Stimulated activated naive CD8-positive, alpha-beta T cell treated with anti-CD3 and anti-CD28 coated beads, Interleukin-15, Interleukin-2, amounts not matched to agents 100 U/mL and 50 U/mL, for 24 hours (primary cell): ENCODE data around the gene IFIT2.
"Not testable (repeated sequence)": the region's sequence is repeated elsewhere in the genome, so short reads cannot be mapped to it uniquely, and the experiment has no call there.

Experiments used
- ATAC-seq: fragments of 150-1000 bp; cut with Tn5 transposase; one replicate; pipeline ENCODE4 v1.10.0; 2021
- DNase-seq: peaks from one replicate; pipeline ENCODE4 v3.0.0; 2021

Gene IFIT2

GRCh38 chr10:89341649-89342048 is 39.8 kb downstream of the IFIT2 start:
- DNase-seq (no peak), ATAC-seq (no peak)

DNA sequence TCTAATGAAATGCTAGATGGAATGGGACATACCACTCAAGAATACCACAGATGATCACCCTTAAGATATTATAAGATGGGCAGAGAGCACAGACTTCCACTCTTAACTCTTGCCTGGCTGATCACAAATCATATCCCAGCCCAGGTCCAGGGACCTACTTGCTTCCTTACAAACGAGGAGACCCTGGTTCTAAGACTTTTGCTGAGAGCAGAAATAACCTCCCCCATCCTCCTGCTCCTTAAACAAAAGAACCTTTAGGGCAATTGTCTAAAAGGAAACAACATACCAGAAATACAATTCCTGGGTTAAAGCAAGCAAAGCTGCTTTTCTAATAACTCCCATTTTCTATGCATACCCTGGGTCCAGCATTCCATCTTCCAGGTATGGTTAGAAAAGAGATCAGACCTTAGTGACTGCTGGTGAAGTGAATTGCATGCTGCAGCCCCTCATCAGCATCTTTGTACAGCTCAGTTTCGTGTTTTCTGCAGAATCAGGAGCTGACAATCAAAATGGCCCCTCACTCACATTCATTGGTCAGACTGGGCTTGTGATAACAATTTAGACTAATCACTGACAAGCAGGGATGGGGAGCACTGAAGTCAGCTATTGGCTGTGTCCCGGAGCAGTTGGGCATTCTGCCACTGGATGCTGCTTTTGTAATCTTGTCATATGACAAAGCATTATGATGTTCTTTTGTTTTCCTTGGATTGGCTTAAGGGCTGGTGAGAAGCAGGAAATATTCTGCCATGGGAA is 40.5 kb downstream of the IFIT2 start:
- DNase-seq, result no peak
- no peak for ATAC-seq

DNA sequence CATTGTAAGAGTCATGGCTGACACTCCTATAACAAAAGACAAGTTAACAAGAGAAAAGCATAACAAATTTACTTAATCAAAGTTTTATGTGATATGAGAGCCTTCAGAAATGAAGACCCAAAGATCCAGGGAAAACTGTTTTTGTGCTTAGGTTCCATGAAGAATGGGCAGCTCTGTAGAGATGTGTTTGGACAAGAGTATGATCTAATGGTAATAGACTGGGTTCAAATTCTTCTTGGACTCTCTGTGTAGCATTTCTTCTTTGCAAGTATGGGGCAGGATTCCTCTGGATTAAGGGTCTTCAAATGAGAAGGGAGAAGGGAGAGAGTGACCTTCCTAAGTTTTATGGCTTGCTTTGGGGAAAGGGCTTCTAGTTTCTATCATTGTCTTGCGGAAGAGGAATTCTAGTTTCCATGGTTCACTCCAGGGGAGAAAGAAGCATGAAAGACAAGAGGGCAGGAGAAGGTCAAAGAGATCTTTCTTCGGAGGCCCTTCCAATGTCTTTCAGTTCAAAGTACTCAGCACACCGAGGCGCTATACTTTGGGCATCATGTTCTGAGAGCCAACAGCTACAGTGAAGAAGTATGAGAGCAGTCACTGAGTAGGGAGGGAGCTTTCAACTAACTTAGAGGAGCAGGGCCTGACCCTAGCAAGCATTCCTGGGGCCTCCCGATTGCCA is 41.4 kb downstream of the IFIT2 start:
- no peak for DNase-seq
- ATAC-seq, result no peak

DNA sequence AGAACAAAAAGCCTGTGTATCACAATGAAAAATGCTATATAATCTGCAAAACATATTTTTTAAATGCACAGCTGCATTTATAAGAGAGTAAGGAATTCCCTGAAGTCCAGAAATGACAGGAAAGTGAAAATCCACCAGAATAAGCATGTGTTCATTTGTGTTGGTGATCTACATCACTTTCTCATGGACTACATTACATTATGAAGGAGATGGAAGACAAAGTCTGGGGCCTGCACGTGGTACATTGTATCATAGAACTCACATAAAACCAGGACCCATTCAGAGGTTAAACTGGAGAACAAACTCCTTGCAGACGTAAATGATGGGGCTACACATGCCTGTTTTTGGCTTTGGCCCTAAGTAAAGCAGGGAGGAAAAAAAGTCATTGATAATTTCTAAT is 42.3 kb downstream of the IFIT2 start:
- ATAC-seq, result no peak

DNA sequence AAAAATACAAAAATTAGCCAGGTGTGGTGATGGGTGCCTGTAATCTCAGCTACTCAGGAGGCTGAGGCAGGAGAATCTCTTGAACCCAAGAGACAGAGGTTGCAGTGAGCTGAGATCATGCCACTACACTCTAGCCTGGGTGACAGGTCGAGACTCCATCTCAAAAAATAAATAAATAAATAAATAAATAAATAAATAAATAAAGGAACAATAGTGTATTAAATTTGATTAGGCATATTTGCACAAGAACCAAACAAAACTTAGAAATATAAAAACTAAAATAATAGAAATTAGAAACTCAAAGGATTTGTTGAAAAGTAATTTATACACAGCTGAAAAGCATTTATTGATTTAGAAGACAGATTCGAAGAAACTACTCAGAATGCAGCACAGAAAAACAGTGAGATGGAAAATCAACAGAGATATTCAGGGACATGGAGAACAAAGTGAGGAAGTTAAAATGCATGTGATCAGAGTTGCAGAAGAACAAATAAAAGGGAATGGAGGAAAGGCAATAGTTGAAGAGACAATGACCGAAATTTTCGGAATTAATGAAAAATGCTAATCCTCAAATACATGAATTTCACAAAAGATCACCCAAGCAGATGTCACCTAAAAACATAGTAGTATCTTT is 43.6 kb downstream of the IFIT2 start:
- DNase-seq (no peak), ATAC-seq (no peak)

More for the DNA sequence above, 42.3 kb downstream of the IFIT2 start:
- no peak for DNase-seq

- ATAC-seq (peak; percentile 31), DNase-seq (no peak)
Measured at GRCh38 chr10:89346405-89347254, 44.8 kb downstream of the IFIT2 start.

DNA sequence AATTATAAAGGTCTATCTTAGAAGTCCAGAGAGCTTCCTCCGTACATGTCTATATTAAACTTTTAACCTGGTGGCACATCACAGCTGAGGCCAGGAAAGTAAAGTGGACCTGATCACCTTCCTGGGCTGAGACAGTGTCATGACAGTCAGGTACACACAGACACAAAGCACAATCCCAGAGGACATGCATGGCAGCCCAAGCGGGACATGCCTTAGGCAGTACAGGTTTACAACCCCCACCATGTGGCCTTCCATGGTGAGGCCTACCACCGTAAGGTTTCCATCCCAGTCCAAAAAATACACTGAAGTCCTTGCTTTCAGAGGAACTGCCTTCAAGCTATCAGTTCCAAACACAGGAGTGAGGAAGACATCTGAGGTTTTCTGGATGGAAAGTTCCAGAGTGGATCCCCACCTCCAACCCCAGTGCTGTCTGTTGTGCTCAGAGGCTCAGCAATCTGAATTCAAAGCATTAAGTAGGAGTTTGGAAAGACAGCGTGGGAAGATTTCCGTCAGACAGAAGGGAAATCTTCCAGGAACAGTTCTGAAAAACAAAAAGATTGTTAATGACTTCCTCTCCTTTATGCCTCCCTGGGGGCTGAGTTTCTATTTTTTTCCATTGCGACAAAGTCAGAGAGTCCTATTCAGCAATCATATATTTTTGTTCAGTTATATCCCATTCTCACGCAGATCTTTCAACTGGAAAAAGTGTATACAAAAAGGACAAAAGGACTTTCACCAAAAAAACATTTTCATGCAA is 46.0 kb downstream of the IFIT2 start:
- DNase-seq (no peak), ATAC-seq (no peak)

- DNase-seq (no peak), ATAC-seq (no peak)
Measured at GRCh38 chr10:89348481-89348880, 46.6 kb downstream of the IFIT2 start.

DNA sequence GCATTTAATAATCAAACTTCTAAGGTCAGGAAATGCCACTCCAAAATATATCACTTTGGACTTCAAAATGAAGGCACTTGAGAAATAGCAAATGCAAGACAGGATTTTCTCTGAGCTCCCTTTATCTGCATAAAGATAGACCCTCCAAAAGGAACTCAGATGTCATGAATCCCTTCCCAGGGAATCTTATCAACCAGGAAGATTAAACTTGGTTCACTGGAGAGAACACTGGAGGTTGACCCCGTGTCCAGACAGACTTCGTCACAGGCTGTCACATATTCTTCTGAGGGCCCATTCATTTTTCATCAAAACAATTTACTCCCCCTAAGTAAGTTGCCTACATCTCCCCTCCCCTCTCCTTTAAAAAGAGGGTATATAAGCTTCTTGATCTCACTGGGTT is 47.1 kb downstream of the IFIT2 start:
- DNase-seq, result no peak
- no peak for ATAC-seq

DNA sequence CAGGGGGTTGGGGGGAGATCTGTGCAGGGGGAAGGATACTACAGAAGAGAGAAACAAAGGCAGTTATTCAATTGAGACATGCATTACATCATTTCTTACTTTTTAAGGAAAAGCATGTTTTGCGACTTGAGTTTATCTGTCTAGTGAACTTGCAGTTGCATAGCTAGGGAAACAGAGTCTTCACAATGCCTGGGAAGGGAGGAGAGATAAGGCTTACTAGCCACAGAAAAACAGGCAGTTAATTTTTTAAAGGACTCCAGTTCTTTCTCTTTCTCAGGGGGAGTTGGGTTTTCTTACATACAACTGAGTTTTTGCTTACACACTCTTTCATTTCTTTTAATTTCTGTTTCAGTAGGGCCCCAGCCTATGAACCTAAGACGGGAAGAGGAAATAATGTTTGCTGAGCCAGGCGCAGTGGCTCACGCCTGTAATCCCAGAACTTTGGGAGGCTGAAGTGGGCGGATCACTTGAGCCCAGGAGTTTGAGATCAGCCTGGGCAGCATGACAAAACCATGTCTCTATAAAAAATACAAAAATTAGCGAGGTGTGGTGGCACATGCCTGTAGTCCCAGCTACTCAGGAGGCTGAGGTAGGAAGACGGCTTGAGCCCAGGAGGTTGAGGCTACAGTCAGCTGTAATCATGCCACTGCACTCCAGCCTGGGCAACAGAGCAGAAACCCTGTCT is 48.9 kb downstream of the IFIT2 start:
- not testable (repeated sequence) for DNase-seq, ATAC-seq

DNA sequence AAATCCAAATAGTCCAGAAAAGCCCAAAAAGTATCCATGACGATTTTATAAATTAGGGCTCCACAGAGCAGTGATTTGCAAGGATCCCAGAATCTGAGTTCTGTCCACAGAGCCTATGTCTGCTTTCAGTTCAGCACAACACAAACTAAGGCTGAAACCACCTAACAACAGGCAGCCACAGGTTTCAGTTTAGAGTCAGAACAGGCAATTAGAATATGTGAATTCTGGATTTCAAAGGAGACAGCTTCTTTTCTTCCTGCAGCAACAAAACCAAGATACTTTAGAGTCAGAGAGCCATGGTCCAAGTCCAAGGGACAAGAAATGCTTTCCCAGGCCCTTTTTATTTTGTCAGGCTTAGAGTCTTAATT is 49.5 kb downstream of the IFIT2 start:
- DNase-seq, result no peak
- ATAC-seq, result peak; percentile 37

DNA sequence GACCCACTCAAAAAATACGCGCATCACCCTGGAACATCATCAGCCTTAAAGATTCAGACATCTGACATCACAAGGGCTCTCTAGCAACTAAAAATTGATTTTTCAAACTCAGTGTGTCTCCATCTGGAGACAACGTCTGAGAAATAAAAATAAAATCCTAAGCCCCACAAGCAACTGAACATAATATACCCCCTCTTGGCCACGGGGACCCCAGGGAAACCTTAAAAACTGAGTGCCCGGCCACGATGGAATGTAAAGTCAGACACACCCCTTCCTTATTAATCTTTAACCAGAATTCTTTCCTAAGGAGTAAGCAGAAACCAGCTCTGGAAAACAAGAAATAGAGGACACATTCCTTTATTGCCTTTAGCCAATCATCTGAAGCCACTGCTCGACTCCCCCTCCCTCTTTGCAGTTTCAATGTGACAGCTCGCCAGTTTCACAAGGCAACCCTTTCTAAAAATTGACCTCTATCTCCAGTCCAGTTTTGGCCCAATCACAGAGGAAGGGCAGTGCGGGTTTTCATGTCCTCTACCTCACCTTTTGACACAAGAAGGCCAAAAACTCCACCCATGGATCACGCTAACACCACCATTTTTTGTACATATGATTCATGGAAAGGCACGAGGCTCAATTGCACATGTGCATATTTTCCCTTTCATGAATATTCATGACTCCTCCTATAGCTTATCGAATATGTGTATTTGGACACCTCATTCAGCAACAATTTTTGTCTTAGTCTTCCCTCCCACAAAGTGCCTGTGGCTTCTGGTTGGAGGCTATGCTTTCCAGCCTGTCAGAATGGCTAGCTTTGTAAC is 50.1 kb downstream of the IFIT2 start:
- no peak for DNase-seq
- ATAC-seq, result no peak

- no peak for DNase-seq
- ATAC-seq, result no peak
Measured at GRCh38 chr10:89352802-89353201, 51.0 kb downstream of the IFIT2 start.

DNA sequence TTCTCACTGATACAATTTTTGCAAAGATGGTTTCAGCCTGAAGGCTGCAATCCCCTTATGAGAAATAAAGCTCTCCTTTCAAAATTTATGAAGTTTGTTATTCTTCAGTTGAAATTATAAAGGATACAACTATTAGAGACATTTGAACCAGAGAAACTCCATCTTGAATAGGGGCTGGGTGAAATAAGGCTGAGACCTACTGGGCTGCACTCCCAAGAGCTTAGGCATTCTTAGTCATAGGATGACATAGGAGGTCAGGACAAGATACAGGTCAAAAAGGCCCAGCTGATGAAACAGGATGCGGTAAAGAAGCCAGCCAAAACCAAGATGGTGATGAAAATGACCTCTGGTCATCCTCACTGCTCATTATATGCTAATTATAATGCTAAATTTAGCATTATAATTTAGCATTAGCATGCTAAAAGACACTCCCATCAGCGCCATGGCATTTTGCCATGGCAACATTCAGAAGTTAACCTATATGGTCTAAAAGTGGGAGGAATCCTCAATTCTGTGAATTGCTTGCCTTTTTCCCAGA is 53.6 kb downstream of the IFIT2 start:
- DNase-seq (no peak), ATAC-seq (no peak)

DNA sequence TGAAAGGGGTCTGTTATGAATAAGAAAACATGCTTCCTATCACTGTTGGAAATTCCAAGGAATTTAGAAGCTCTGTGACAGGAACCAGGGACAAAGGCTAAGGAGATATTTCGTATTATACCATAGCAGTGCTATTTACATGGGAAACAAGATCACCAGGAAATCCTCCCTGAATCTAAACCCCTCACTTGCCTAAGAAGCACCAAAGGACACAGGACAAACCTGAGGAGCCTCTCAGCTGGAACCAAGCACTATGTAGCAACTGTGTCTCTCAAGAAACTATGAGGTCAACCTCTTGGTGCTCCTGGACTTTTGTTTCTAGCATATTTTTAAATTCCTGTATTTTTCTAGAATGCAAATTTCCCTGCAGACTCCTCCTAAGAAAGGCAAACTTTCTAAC is 55.2 kb downstream of the IFIT2 start:
- ATAC-seq, result no peak
- DNase-seq, result no peak

DNA sequence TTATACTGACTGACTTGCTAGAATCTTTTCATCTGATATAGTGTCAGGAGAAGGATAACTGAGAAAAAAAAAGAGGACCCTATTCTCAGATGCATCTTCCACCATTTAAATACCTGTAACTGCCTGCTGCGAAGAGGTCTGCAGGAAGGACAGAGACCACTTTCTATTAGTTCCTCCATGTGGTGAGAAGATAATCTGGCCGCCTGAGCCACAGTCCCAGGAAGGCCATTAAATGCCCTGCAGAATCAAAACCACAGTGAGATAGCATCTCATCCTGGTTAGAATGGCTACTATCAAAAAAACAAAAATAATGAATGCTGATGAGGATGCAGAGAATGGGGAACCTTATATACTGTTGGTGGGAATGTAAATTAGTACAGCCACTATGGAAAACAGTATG is 56.1 kb downstream of the IFIT2 start:
- ATAC-seq, result no peak
- no peak for DNase-seq
